HepG2 (cell line): ENCODE measurements around the gene KRTAP7-1. TPM values are rescaled to one million over a fixed set of nuclear protein-coding genes. Genes with fewer than 3 reads are reported as not detected.

ENCODE experiments used
- ATAC-seq: fragments of 200-7000 bp; cut with Tn5 transposase; 3 replicates; pipeline ENCODE4 v1.9.1; 2020; ENCODE audit warnings: mild to moderate bottlenecking, moderate library complexity
- BruUV-seq: library from RNA; stranded (reverse); fragments of 400-500 nt; replicated peaks from 2 replicates; lab custom pipeline; 2021; lab: Mats Ljungman, UMichigan
- CTCF ChIA-PET: fragments of 300-600 bp; formaldehyde crosslinking; extraction: SDS; loops from one replicate; lab custom pipeline; 2021; ENCODE audit warnings: low total read pairs, inconsistent platforms, low intra/inter-chr PET ratio; lab: Yijun Ruan, JAX
- POLR2A ChIA-PET: fragments of 350-600 bp; sonication (Branson Sonifier 250); formaldehyde crosslinking; loops from one replicate; lab custom pipeline; 2020; ENCODE audit warnings: antibody characterized with exemption, inconsistent platforms; lab: Yijun Ruan, JAX
- DNase-seq: peaks from one replicate; pipeline ENCODE4 v3.0.0-alpha.2; 2015; ENCODE audit warnings: low spot score
- FAIRE-seq: peaks from 3 replicates; lab custom pipeline; 2011; peaks lifted over from hg19 to GRCh38; lab: Jason Lieb, UNC
- H2AFZ ChIP-seq: one replicate; pipeline ENCODE4 v1.6.1; 2011; ENCODE audit warnings: low read length, inconsistent platforms
- H3K27ac ChIP-seq: fragments of 300-600 bp; 3 replicates; pipeline ENCODE4 v1.8.0; 2011; ENCODE audit warnings: mixed run types, mild to moderate bottlenecking, mixed read lengths, low read length, inconsistent platforms; ENCODE audit not compliant: insufficient read depth; ENCODE audit errors: extremely low read length
- H3K27me3 ChIP-seq, 2 experiments: fragments of 200-600 bp in 1 of 2; 2 replicates in 1 of 2; 3 replicates in 1 of 2; pipeline versions ENCODE4 v1.6.0 to v1.8.0; 2011; ENCODE audit warnings: low read length in 2 of 2, mild to moderate bottlenecking in 2 of 2, moderate library complexity in 2 of 2, inconsistent platforms in 1 of 2; ENCODE audit not compliant: insufficient read depth in 2 of 2, control insufficient read depth in 1 of 2
- H3K36me3 ChIP-seq, 2 experiments: fragments of 200-600 bp in 1 of 2; replicated peaks in 1 of 2; 2 replicates in 1 of 2; 3 replicates in 1 of 2; pipeline versions ENCODE4 v1.5.1 to v1.8.0; 2011; ENCODE audit warnings: low read length in 2 of 2, inconsistent platforms in 1 of 2; ENCODE audit not compliant: insufficient read depth in 2 of 2, control insufficient read depth in 1 of 2
- H3K4me1 ChIP-seq: 2 replicates; pipeline ENCODE4 v1.5.1; 2012; ENCODE audit warnings: low read length, inconsistent platforms; ENCODE audit not compliant: insufficient read depth
- H3K4me2 ChIP-seq: 2 replicates; pipeline ENCODE4 v1.6.0; 2011; ENCODE audit warnings: low read depth, low read length, inconsistent platforms
- H3K4me3 ChIP-seq, 3 experiments: fragments of 200-600 bp in 1 of 3; sonication (generic), shearing (Covaris generic) in 1 of 3; replicated peaks in 1 of 3; 2 replicates each; pipeline ENCODE4 v1.5.1; 2011 to 2016; ENCODE audit warnings: low read length in 3 of 3, inconsistent platforms in 2 of 3, low read depth in 2 of 3, mild to moderate bottlenecking in 2 of 3, control low read depth in 1 of 3, mixed read lengths in 1 of 3; ENCODE audit not compliant: insufficient read depth in 1 of 3
- H3K79me2 ChIP-seq: one replicate; pipeline ENCODE4 v1.6.1; 2011; ENCODE audit warnings: low read length, inconsistent platforms; ENCODE audit not compliant: insufficient read depth
- H3K9ac ChIP-seq: 2 replicates; pipeline ENCODE4 v1.6.0; 2011; ENCODE audit warnings: mild to moderate bottlenecking, low read depth, low read length, inconsistent platforms; ENCODE audit not compliant: insufficient read depth
- H3K9me3 ChIP-seq: 2 replicates; pipeline ENCODE4 v1.5.1; 2012; ENCODE audit warnings: mild to moderate bottlenecking, low read length
- H4K20me1 ChIP-seq: 2 replicates; pipeline ENCODE4 v1.6.0; 2011; ENCODE audit warnings: inconsistent platforms, mild to moderate bottlenecking, low read length, moderate library complexity; ENCODE audit not compliant: insufficient read depth
- ETV5 ChIP-seq: IDR thresholded peaks from 2 replicates; pipeline ENCODE4 v1.6.1; 2018; ENCODE audit warnings: missing biosample characterization, missing genetic modification reagents, inconsistent platforms, borderline replicate concordance
- FOSL2 ChIP-seq: sonication (generic); formaldehyde crosslinking; IDR thresholded peaks from 2 replicates; pipeline ENCODE4 v1.4.0; 2020; ENCODE audit warnings: missing genetic modification reagents
- GABPA ChIP-seq, 2 experiments: IDR thresholded peaks; 2 replicates each; pipeline ENCODE4 v1.6.1; 2011 to 2016; ENCODE audit warnings: low read depth in 2 of 2, low read length in 1 of 2, missing biosample characterization in 1 of 2, missing genetic modification characterization in 1 of 2
- GATAD2A ChIP-seq: IDR thresholded peaks from 2 replicates; pipeline ENCODE4 v1.6.1; 2016
- HES4 ChIP-seq: sonication (generic); formaldehyde crosslinking; IDR thresholded peaks from 2 replicates; pipeline ENCODE4 v1.9.0; 2021; ENCODE audit warnings: mild to moderate bottlenecking, missing genetic modification reagents, borderline replicate concordance
- HNF4A ChIP-seq: sonication (generic); formaldehyde crosslinking; IDR thresholded peaks from 2 replicates; pipeline ENCODE4 v1.4.0; 2020; ENCODE audit warnings: missing genetic modification reagents
- KDM1A ChIP-seq: IDR thresholded peaks from 2 replicates; pipeline ENCODE4 v1.6.1; 2016; ENCODE audit warnings: missing compliant biosample characterization
- MED1 ChIP-seq: sonication (generic); formaldehyde crosslinking; IDR thresholded peaks from 2 replicates; pipeline ENCODE4 v1.4.0; 2020; ENCODE audit warnings: missing genetic modification reagents
- POLR2AphosphoS5 ChIP-seq: IDR thresholded peaks from 2 replicates; pipeline ENCODE4 v1.6.1; 2012; ENCODE audit warnings: low read depth, low read length
- RXRA ChIP-seq: sonication (generic); formaldehyde crosslinking; IDR thresholded peaks from 2 replicates; pipeline ENCODE4 v1.5.1; 2020; ENCODE audit warnings: missing genetic modification reagents
- SETDB1 ChIP-seq: sonication (generic); formaldehyde crosslinking; IDR thresholded peaks from 2 replicates; pipeline ENCODE4 v1.5.1; 2020; ENCODE audit warnings: missing genetic modification reagents, mild to moderate bottlenecking, borderline replicate concordance
- SIN3A ChIP-seq: IDR thresholded peaks from 2 replicates; pipeline ENCODE4 v1.6.1; 2011; ENCODE audit warnings: low read depth, mild to moderate bottlenecking, control low read depth, low read length, borderline replicate concordance
- WIZ ChIP-seq: sonication (generic); formaldehyde crosslinking; IDR thresholded peaks from 2 replicates; pipeline ENCODE4 v1.5.1; 2020; ENCODE audit warnings: mild to moderate bottlenecking, missing genetic modification reagents
- ZNF124 ChIP-seq: sonication (generic); formaldehyde crosslinking; IDR thresholded peaks from 2 replicates; pipeline ENCODE4 v1.4.0; 2020; ENCODE audit warnings: missing genetic modification reagents
- ZNF180 ChIP-seq: sonication (generic); formaldehyde crosslinking; IDR thresholded peaks from 2 replicates; pipeline ENCODE4 v1.4.0; 2020; ENCODE audit warnings: low read depth, missing genetic modification reagents, borderline replicate concordance
- ZNF598 ChIP-seq: sonication (generic); formaldehyde crosslinking; IDR thresholded peaks from 2 replicates; pipeline ENCODE4 v1.5.1; 2020; ENCODE audit warnings: mild to moderate bottlenecking, missing genetic modification reagents, borderline replicate concordance
- WGBS: methylation state at CpG from one replicate; pipeline ENCODE4 v1.1.6; 2017; ENCODE audit warnings: low lambda C conversion rate; 5-methylcytosine and 5-hydroxymethylcytosine counted together
- in situ Hi-C: cut with HindIII; loops from 2 replicates; pipeline ENCODE4 v1.10.0; 2017; ENCODE audit warnings: low pct_unique_long_range_greater_than_20kb; ENCODE audit not compliant: extremely low pct_ligation_motif_present
- intact Hi-C: fragments of 100-400 bp; cut with micrococcal nuclease; formaldehyde crosslinking; loops from one replicate; pipeline ENCODE4 v1.10.0; 2022; ENCODE audit not compliant: unreplicated experiment
- polyA plus RNA-seq, 8 experiments: library from polyadenylated mRNA; depleted of rRNA in 3 of 8; stranded (reverse) in 7 of 8; unstranded in 1 of 8; fragments of >200 nt; fragmentation: Illumina TruSeq in 4 of 8; extraction: Trizol in 4 of 8; gene quantifications; 2 replicates each; pipeline versions ENCODE4 v1.2.1 to v1.2.3, GENCODE V29; 2011 to 2016; ENCODE audit warnings: low read depth in 4 of 8, missing spikeins in 1 of 8, mixed read lengths in 1 of 8; ENCODE audit not compliant: insufficient read depth in 1 of 8
- total RNA-seq, 5 experiments: library from RNA; depleted of rRNA; stranded (reverse); fragments of >200 nt; fragmentation: Illumina TruSeq; extraction: Trizol; gene quantifications; 2 replicates each; pipeline ENCODE4 v1.2.3, GENCODE V29; 2016; ENCODE audit warnings: low read depth in 1 of 5
- TF ChIP-seq, protein P1 (sequence below): sonication (generic); formaldehyde crosslinking; conservative IDR thresholded peaks from 2 replicates; pipeline ENCODE4 v1.4.0; 2020; ENCODE audit warnings: missing genetic modification reagents

KRTAP7-1 gene
- total and polyA plus RNA-seq, 2 of the 13 experiments (the other 11 are each of a cell fraction or from before 2014, with no cell fraction given), result not detected

DNA sequence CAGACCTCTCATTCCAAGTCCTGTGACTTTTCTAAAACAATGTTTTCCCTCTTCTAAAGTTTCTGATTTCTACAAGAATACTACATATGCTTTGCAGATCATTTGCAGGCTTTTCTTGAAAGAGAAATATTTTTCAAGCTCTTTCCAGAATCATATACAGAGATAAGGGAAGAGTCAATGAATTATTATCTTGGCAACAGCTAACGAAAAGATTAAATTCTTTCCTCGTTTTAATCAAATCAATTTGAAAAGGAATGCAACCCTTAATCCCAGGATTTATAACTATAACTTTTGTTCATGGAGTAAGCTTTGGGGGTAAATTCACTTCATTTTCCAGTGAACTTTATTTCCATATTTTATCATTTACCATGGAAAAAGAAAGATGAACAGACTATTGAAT is 45.0 kb upstream of the KRTAP7-1 start:
- FAIRE-seq, result no peak
- Histone ChIP-seq H3K9me3 (peaks cover 85% of the 10 kb centered on the region), H4K20me1 (no peaks in the 10 kb centered on the region), H3K79me2 (no peaks in the 10 kb centered on the region), H3K27ac (no peak overlapping the region)
- WGBS, result 1% methylated on average over 2 of the region's 2 CpGs
- no TSS peak for BruUV-seq
- in situ Hi-C loops, result no loop called here
- DNase-seq, result no peak
- no peak for TF ChIP-seq WIZ (CRISPR knock-in tag)
- no peak for TF ChIP-seq RXRA
- no peak for TF ChIP-seq HES4 (CRISPR knock-in tag)
- no peak for TF ChIP-seq ZNF180 (CRISPR knock-in tag)
- no peak for TF ChIP-seq ETV5
- no peak for TF ChIP-seq POLR2AphosphoS5
- no peak for TF ChIP-seq SETDB1
- no peak for TF ChIP-seq KDM1A (CRISPR knock-in tag)
- TF ChIP-seq GATAD2A, result no peak
- no peak for TF ChIP-seq HNF4A
- TF ChIP-seq GABPA (IDR thresholded peaks at IDR 0.05; ENCODE audit: low read depth, low read length), result no peak
- no peak for TF ChIP-seq GABPA (CRISPR knock-in tag; IDR thresholded peaks at IDR 0.05; ENCODE audit: low read depth)
- TF ChIP-seq, protein P1, sequence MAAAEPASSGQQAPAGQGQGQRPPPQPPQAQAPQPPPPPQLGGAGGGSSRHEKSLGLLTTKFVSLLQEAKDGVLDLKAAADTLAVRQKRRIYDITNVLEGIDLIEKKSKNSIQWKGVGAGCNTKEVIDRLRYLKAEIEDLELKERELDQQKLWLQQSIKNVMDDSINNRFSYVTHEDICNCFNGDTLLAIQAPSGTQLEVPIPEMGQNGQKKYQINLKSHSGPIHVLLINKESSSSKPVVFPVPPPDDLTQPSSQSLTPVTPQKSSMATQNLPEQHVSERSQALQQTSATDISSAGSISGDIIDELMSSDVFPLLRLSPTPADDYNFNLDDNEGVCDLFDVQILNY, result no peak
- TF ChIP-seq FOSL2 (CRISPR knock-in tag), result no peak
- TF ChIP-seq MED1 (CRISPR knock-in tag), result no peak
- TF ChIP-seq ZNF124 (CRISPR knock-in tag), result no peak
- no peak for TF ChIP-seq SIN3A
- no peak for TF ChIP-seq ZNF598 (CRISPR knock-in tag)
- TF ChIP-seq, all 625 proteins: peak for 0
- no peak for ATAC-seq
- Histone ChIP-seq H3K27me3 (no peaks in the 10 kb centered on the region), H2AFZ (no peak overlapping the region), H3K4me1 (no peaks in the 10 kb centered on the region), H3K4me3 (no peak overlapping the region), H3K9ac (no peak overlapping the region), H3K4me2 (no peak overlapping the region), H3K36me3 (no peaks in the 10 kb centered on the region)
- intact Hi-C loops, result no loop called here
- ChIA-PET POLR2A (no interaction called here), CTCF (no interaction called here)
